OCI-LY3 (cell line): Measurements from ENCODE around the gene DNASE1L3.

ENCODE experiments used
- H2AFZ ChIP-seq: fragments of 200-600, 300-600 bp; shearing (Covaris generic); 2 replicates; pipeline ENCODE4 v1.6.0; 2014; ENCODE audit warnings: antibody characterized with exemption, low read depth, low read length
- H3K27ac ChIP-seq: fragments of 200-600, 300-600 bp; sonication (generic); 2 replicates; pipeline ENCODE4 v1.5.1; 2014; ENCODE audit warnings: mild to moderate bottlenecking, low read length, moderate library complexity, mixed read lengths
- H3K27me3 ChIP-seq: fragments of 200-600, 300-600 bp; sonication (generic); 2 replicates; pipeline ENCODE4 v1.6.1; 2014; ENCODE audit warnings: low read depth, low read length, mixed read lengths
- H3K36me3 ChIP-seq: fragments of 200-600, 300-600 bp; sonication (generic); replicated peaks from 2 replicates; pipeline ENCODE3; 2014; ENCODE audit warnings: low read depth, low read length, mixed read lengths
- H3K4me1 ChIP-seq: fragments of 300-600, 200-600 bp; sonication (generic); 2 replicates; pipeline ENCODE4 v1.6.1; 2014; ENCODE audit warnings: low read length, mixed read lengths
- H3K4me2 ChIP-seq: fragments of 200-600, 300-600 bp; sonication (generic); 2 replicates; pipeline ENCODE4 v1.6.1; 2014; ENCODE audit warnings: low read length, mixed read lengths
- H3K4me3 ChIP-seq: fragments of 300-600, 200-600 bp; sonication (generic); 2 replicates; pipeline ENCODE4 v1.5.1; 2014; ENCODE audit warnings: antibody characterized with exemption, mild to moderate bottlenecking, low read length, moderate library complexity
- H3K79me2 ChIP-seq: fragments of 300-600, 200-600 bp; shearing (Covaris generic); 2 replicates; pipeline ENCODE4 v1.6.1; 2014; ENCODE audit warnings: mild to moderate bottlenecking, low read length, mixed read lengths
- H3K9ac ChIP-seq: fragments of 300-600, 200-600 bp; shearing (Covaris generic); 2 replicates; pipeline ENCODE4 v1.6.0; 2014; ENCODE audit warnings: mild to moderate bottlenecking, low read length, moderate library complexity
- H3K9me3 ChIP-seq: fragments of 200-600, 300-600 bp; shearing (Covaris generic); 2 replicates; pipeline ENCODE4 v1.6.1; 2014; ENCODE audit warnings: low read length, mixed read lengths; ENCODE audit not compliant: insufficient read depth
- H4K20me1 ChIP-seq: fragments of 200-600, 300-600 bp; sonication (generic); 2 replicates; pipeline ENCODE4 v1.6.1; 2016; ENCODE audit warnings: low read length, mixed read lengths; ENCODE audit not compliant: insufficient read depth
- EZH2phosphoT487 ChIP-seq: fragments of 200-600 bp; shearing (Covaris generic); IDR thresholded peaks from 2 replicates; pipeline ENCODE4 v1.6.1; 2018; ENCODE audit warnings: antibody characterized with exemption, mixed run types, low read depth
- TF ChIP-seq, protein P1 (sequence below): fragments of 200-600, 300-600 bp; sonication (generic); IDR thresholded peaks from 2 replicates; pipeline ENCODE4 v1.5.1; 2014; ENCODE audit warnings: antibody characterized with exemption, low read length, low read depth

DNASE1L3 gene

DNA sequence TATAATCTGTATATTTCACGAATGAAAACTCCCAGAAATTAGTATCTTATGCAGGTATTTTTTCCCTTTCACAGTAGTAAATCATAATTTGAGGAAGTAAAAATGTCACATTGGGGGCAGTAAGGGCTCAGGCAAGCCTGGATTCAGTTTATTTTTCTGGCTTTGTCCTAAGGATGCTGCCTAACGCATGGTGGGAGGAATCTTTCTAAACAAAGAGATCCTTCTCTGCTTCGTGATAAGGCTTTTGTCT is 35.7 kb downstream of the DNASE1L3 start:
- Histone ChIP-seq H3K9ac (no peak overlapping the region), H3K9me3 (no peaks in the 10 kb centered on the region), H3K4me3 (no peak overlapping the region), H4K20me1 (no peaks in the 10 kb centered on the region), H3K79me2 (no peaks in the 10 kb centered on the region), H3K36me3 (no peaks in the 10 kb centered on the region), H3K27me3 (no peaks in the 10 kb centered on the region), H3K27ac (no peak overlapping the region), H3K4me1 (peaks cover 20% of the 10 kb centered on the region), H3K4me2 (no peak overlapping the region), H2AFZ (no peak overlapping the region)
- TF ChIP-seq EZH2phosphoT487 = no peak
- TF ChIP-seq, protein P1, sequence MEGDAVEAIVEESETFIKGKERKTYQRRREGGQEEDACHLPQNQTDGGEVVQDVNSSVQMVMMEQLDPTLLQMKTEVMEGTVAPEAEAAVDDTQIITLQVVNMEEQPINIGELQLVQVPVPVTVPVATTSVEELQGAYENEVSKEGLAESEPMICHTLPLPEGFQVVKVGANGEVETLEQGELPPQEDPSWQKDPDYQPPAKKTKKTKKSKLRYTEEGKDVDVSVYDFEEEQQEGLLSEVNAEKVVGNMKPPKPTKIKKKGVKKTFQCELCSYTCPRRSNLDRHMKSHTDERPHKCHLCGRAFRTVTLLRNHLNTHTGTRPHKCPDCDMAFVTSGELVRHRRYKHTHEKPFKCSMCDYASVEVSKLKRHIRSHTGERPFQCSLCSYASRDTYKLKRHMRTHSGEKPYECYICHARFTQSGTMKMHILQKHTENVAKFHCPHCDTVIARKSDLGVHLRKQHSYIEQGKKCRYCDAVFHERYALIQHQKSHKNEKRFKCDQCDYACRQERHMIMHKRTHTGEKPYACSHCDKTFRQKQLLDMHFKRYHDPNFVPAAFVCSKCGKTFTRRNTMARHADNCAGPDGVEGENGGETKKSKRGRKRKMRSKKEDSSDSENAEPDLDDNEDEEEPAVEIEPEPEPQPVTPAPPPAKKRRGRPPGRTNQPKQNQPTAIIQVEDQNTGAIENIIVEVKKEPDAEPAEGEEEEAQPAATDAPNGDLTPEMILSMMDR = no peak

GRCh38 chr3:58173669-58174398 is 36.9 kb downstream of the DNASE1L3 start:
- no peak overlapping the region for H3K4me2 ChIP-seq
- no peaks in the 10 kb centered on the region for H3K9me3 ChIP-seq
- TF ChIP-seq, protein P1 = peak; percentile 76
- no peak for TF ChIP-seq EZH2phosphoT487
- no peaks in the 10 kb centered on the region for H3K27me3 ChIP-seq
- H3K9ac ChIP-seq = no peak overlapping the region
- H3K4me1 ChIP-seq = peaks cover 13% of the 10 kb centered on the region
- H4K20me1 ChIP-seq = no peaks in the 10 kb centered on the region
- H3K79me2 ChIP-seq = no peaks in the 10 kb centered on the region
- no peak overlapping the region for H3K4me3 ChIP-seq
- no peak overlapping the region for H3K27ac ChIP-seq
- no peaks in the 10 kb centered on the region for H3K36me3 ChIP-seq
- no peak overlapping the region for H2AFZ ChIP-seq

GRCh38 chr3:58173029-58173668 is 37.6 kb downstream of the DNASE1L3 start:
- Histone ChIP-seq H3K9ac (no peak overlapping the region), H3K27me3 (no peaks in the 10 kb centered on the region), H3K36me3 (no peaks in the 10 kb centered on the region), H3K27ac (no peak overlapping the region), H3K9me3 (no peaks in the 10 kb centered on the region), H3K4me1 (peaks cover 6% of the 10 kb centered on the region), H4K20me1 (no peaks in the 10 kb centered on the region), H3K79me2 (no peaks in the 10 kb centered on the region), H3K4me2 (no peak overlapping the region), H3K4me3 (no peak overlapping the region), H2AFZ (no peak overlapping the region)
- TF ChIP-seq EZH2phosphoT487 = no peak
- TF ChIP-seq, protein P1 = no peak

- H3K36me3 ChIP-seq = no peaks in the 10 kb centered on the region
- no peaks in the 10 kb centered on the region for H3K79me2 ChIP-seq
- H3K9ac ChIP-seq = no peak overlapping the region
- H3K27me3 ChIP-seq = no peaks in the 10 kb centered on the region
- no peaks in the 10 kb centered on the region for H4K20me1 ChIP-seq
- no peak overlapping the region for H3K4me3 ChIP-seq
- no peak overlapping the region for H2AFZ ChIP-seq
- 0 out of 2 replicates have a peak, but pooled peaks cover 5% of the 10 kb centered on the region for H3K4me1 ChIP-seq
- H3K9me3 ChIP-seq = no peaks in the 10 kb centered on the region
- TF ChIP-seq, protein P1 = no peak
- TF ChIP-seq EZH2phosphoT487 = no peak
- no peak overlapping the region for H3K4me2 ChIP-seq
- H3K27ac ChIP-seq = no peak overlapping the region
Measured at GRCh38 chr3:58171126-58171525, 39.6 kb downstream of the DNASE1L3 start.
